SIG-M5 treated with dmso at 0.1 percent for 504 hours (cell line): ENCODE results near the gene RDH11.
"Not testable (repeated sequence)": the region's sequence is repeated elsewhere in the genome, so short reads cannot be mapped to it uniquely, and the experiment has no call there.

ENCODE experiments used
- DNase-seq: peaks from one replicate; lab custom pipeline; 2025; ENCODE audit not compliant: unreplicated experiment; lab: John Stamatoyannopoulos, UW

RDH11 gene

GRCh38 chr14:67695394-67695949, at the start of gene RDH11:
Gene RDH11, minus strand, starts transcription at chr14:67695764. Its CDS starts 61 bp downstream, at chr14:67695703.
- peak; percentile 94 for DNase-seq

- no peak for DNase-seq
These were observed 48.5 kb upstream of the RDH11 start for GRCh38 chr14:67744046-67744445.

GRCh38 chr14:67738740-67739504, 43.4 kb upstream of the RDH11 start:
- DNase-seq: peak; percentile 37

- no peak for DNase-seq
These were observed 41.2 kb upstream of the RDH11 start for GRCh38 chr14:67736771-67737170.

- no peak for DNase-seq
These were observed 40.0 kb upstream of the RDH11 start for GRCh38 chr14:67735336-67736147.

- DNase-seq: no peak
These were observed 39.1 kb upstream of the RDH11 start for GRCh38 chr14:67734675-67735074.

GRCh38 chr14:67733616-67734015, 38.1 kb upstream of the RDH11 start:
- DNase-seq: no peak

GRCh38 chr14:67729072-67729885, 33.7 kb upstream of the RDH11 start:
- no peak for DNase-seq

GRCh38 chr14:67728258-67728657, 32.7 kb upstream of the RDH11 start:
- no peak for DNase-seq

GRCh38 chr14:67727361-67727760, 31.8 kb upstream of the RDH11 start:
- DNase-seq: no peak

- DNase-seq: no peak
These were observed 29.6 kb upstream of the RDH11 start for GRCh38 chr14:67725171-67725570.

- no peak for DNase-seq
These were observed 26.7 kb upstream of the RDH11 start for GRCh38 chr14:67722293-67722692.

GRCh38 chr14:67721875-67722274, 26.3 kb upstream of the RDH11 start:
- DNase-seq: no peak

- no peak for DNase-seq
These were observed 24.3 kb upstream of the RDH11 start for GRCh38 chr14:67719866-67720265.

- not testable (repeated sequence) for DNase-seq
These were observed 23.8 kb upstream of the RDH11 start for GRCh38 chr14:67719385-67719784.

GRCh38 chr14:67718265-67718664, 22.7 kb upstream of the RDH11 start:
- DNase-seq: no peak

- DNase-seq: no peak
These were observed 21.5 kb upstream of the RDH11 start for GRCh38 chr14:67717048-67717447.

GRCh38 chr14:67710209-67710608, 14.6 kb upstream of the RDH11 start:
- DNase-seq: no peak

- not testable (repeated sequence) for DNase-seq
These were observed 14.2 kb upstream of the RDH11 start for GRCh38 chr14:67709796-67710195.

GRCh38 chr14:67709346-67709745, 13.8 kb upstream of the RDH11 start:
- DNase-seq: not testable (repeated sequence)

- no peak for DNase-seq
These were observed 9.6 kb upstream of the RDH11 start for GRCh38 chr14:67705211-67705610.
